ENCODE results near the gene MED16.
"Not testable (repeated sequence)": the region's sequence is repeated elsewhere in the genome, so short reads cannot be mapped to it uniquely, and the experiment has no call there.

The MED16 gene

GRCh38 chr19:888581-889385 is 4.2 kb downstream of the MED16 start:
- no peak for DNase-seq (ENCODE audit: low read depth in 2 of 2)

- DNase-seq (ENCODE audit: low read depth in 2 of 2): no peak
These were observed 5.4 kb downstream of the MED16 start for GRCh38 chr19:887599-887998.

- no peak for DNase-seq (ENCODE audit: low read depth in 2 of 2)
These were observed 5.9 kb downstream of the MED16 start for GRCh38 chr19:887072-887471.

GRCh38 chr19:885536-886224 is 7.3 kb downstream of the MED16 start:
- no peak for DNase-seq (ENCODE audit: low read depth in 2 of 2)

- DNase-seq (ENCODE audit: low read depth in 2 of 2): no peak
These were observed 8.4 kb downstream of the MED16 start for GRCh38 chr19:884420-885211.

GRCh38 chr19:883661-884211 is 9.3 kb downstream of the MED16 start:
- no peak for DNase-seq (ENCODE audit: low read depth in 2 of 2)

- no peak for DNase-seq (ENCODE audit: low read depth in 2 of 2)
These were observed 10.0 kb downstream of the MED16 start for GRCh38 chr19:882871-883497.

- no peak for DNase-seq (ENCODE audit: low read depth in 2 of 2)
These were observed 11.5 kb downstream of the MED16 start for GRCh38 chr19:881385-882071.

GRCh38 chr19:879711-880438 is 13.1 kb downstream of the MED16 start:
- DNase-seq (ENCODE audit: low read depth in 2 of 2): no peak

GRCh38 chr19:878751-879561 is 14.0 kb downstream of the MED16 start:
- not testable (repeated sequence) for DNase-seq (ENCODE audit: low read depth in 2 of 2)

GRCh38 chr19:877992-878660 is 14.9 kb downstream of the MED16 start:
- not testable (repeated sequence) for DNase-seq (ENCODE audit: low read depth in 2 of 2)

GRCh38 chr19:876780-877314 is 16.1 kb downstream of the MED16 start:
- DNase-seq (ENCODE audit: low read depth in 2 of 2): no peak

GRCh38 chr19:876089-876488 is 16.9 kb downstream of the MED16 start:
- DNase-seq (ENCODE audit: low read depth in 2 of 2): no peak

GRCh38 chr19:875265-875879 is 17.6 kb downstream of the MED16 start:
- DNase-seq (ENCODE audit: low read depth in 2 of 2): no peak

GRCh38 chr19:873561-874041 is 19.4 kb downstream of the MED16 start:
- DNase-seq (ENCODE audit: low read depth in 2 of 2): no peak

- DNase-seq (ENCODE audit: low read depth in 2 of 2): peak; percentile 38 to 41
These were observed 19.9 kb downstream of the MED16 start for GRCh38 chr19:873084-873483.

GRCh38 chr19:872266-872951 is 20.6 kb downstream of the MED16 start:
- DNase-seq (ENCODE audit: low read depth in 2 of 2): peak; percentile 65
